PC-3 (cell line): Measurements from ENCODE around the gene MASP1. TPM values are rescaled to one million over a fixed set of nuclear protein-coding genes. Genes with fewer than 3 reads are reported as not detected.

Experiments
- ATAC-seq: fragments of 200-7000 bp; cut with Tn5 transposase; 2 replicates; pipeline ENCODE4 v1.9.1; 2020; ENCODE audit warnings: mild to moderate bottlenecking, moderate library complexity
- BruUV-seq: library from RNA; stranded (reverse); fragments of 400-500 nt; replicated peaks from 2 replicates; lab custom pipeline; 2021; lab: Mats Ljungman, UMichigan
- CTCF ChIA-PET: fragments of 300-600 bp; sonication (Branson Sonifier 250); formaldehyde crosslinking; loops from one replicate; lab custom pipeline; 2022; ENCODE audit warnings: antibody characterized with exemption; lab: Charles Lee
- POLR2A ChIA-PET: fragments of 300-600 bp; sonication (Branson Sonifier 250); formaldehyde crosslinking; loops from one replicate; lab custom pipeline; 2022; ENCODE audit warnings: antibody characterized with exemption; ENCODE audit not compliant: unreplicated experiment; lab: Charles Lee
- DNase-seq: peaks from one replicate; pipeline ENCODE4 v3.0.0-alpha.2; 2015
- H2AFZ ChIP-seq: fragments of 300-600 bp; sonication (generic); 2 replicates; pipeline ENCODE4 v1.6.0; 2016; ENCODE audit warnings: antibody characterized with exemption, low read length
- H3F3A ChIP-seq: fragments of 300-600 bp; sonication (generic); one replicate; pipeline ENCODE4 v1.6.0; 2017; ENCODE audit warnings: antibody characterized with exemption, low read length, control low read depth, mild to moderate bottlenecking; ENCODE audit not compliant: unreplicated experiment
- H3K27ac ChIP-seq: fragments of 300-600 bp; sonication (generic); 2 replicates; pipeline ENCODE4 v1.5.1; 2016; ENCODE audit warnings: mild to moderate bottlenecking, low read length
- H3K27me3 ChIP-seq: fragments of 300-600 bp; sonication (generic); 2 replicates; pipeline ENCODE4 v1.6.1; 2016; ENCODE audit warnings: low read length, mixed read lengths
- H3K36me3 ChIP-seq: fragments of 300-600 bp; sonication (generic); 2 replicates; pipeline ENCODE4 v1.6.1; 2016; ENCODE audit warnings: low read depth, mixed run types, low read length, mixed read lengths
- H3K4me1 ChIP-seq: fragments of 300-600 bp; sonication (generic); 2 replicates; pipeline ENCODE4 v1.5.1; 2016; ENCODE audit warnings: low read length; ENCODE audit not compliant: insufficient read depth
- H3K4me2 ChIP-seq: fragments of 300-600 bp; sonication (generic); 2 replicates; pipeline ENCODE4 v1.6.0; 2016; ENCODE audit warnings: low read length
- H3K4me3 ChIP-seq: fragments of 300-600 bp; sonication (generic); 2 replicates; pipeline ENCODE4 v1.5.1; 2016; ENCODE audit warnings: mild to moderate bottlenecking, low read length, mixed read lengths
- H3K79me2 ChIP-seq: fragments of 300-600 bp; sonication (generic); 2 replicates; pipeline ENCODE4 v1.6.1; 2017; ENCODE audit warnings: low read length, mixed read lengths
- H3K9ac ChIP-seq: fragments of 300-600 bp; sonication (generic); 2 replicates; pipeline ENCODE4 v1.6.0; 2016; ENCODE audit warnings: mild to moderate bottlenecking, low read length
- H3K9me2 ChIP-seq: fragments of 300-600 bp; sonication (generic); replicated peaks from 2 replicates; pipeline ENCODE4 v1.6.1; 2016; ENCODE audit warnings: mixed run types, low read length, mixed read lengths
- H3K9me3 ChIP-seq: fragments of 300-600 bp; sonication (generic); 2 replicates; pipeline ENCODE4 v1.6.1; 2016; ENCODE audit warnings: low read length, mixed read lengths
- H4K20me1 ChIP-seq: fragments of 300-600 bp; sonication (generic); 2 replicates; pipeline ENCODE4 v1.6.1; 2016; ENCODE audit warnings: low read length, mixed read lengths
- CTCF ChIP-seq: fragments of 300-600 bp; sonication (generic); conservative IDR thresholded peaks from 2 replicates; pipeline ENCODE4 v1.5.1; 2017; ENCODE audit warnings: antibody characterized with exemption, low read depth, mild to moderate bottlenecking, low read length
- EZH2 ChIP-seq: fragments of 300-600 bp; sonication (generic); IDR thresholded peaks from one replicate; pipeline ENCODE4 v1.6.1; 2017; ENCODE audit warnings: antibody characterized with exemption, mild to moderate bottlenecking, low read length; ENCODE audit not compliant: unreplicated experiment
- EZH2phosphoT487 ChIP-seq: fragments of 300-600 bp; sonication (generic); IDR thresholded peaks from 2 replicates; pipeline ENCODE4 v1.6.1; 2018; ENCODE audit warnings: mild to moderate bottlenecking, antibody characterized with exemption, low read length, borderline replicate concordance
- intact Hi-C: fragments of 100-400 bp; cut with micrococcal nuclease; formaldehyde crosslinking; loops from 2 replicates; pipeline ENCODE4 v1.9.0; 2023
- total RNA-seq: library from RNA; depleted of rRNA; stranded (reverse); fragments of >200 nt; gene quantifications from 2 replicates; pipeline ENCODE4 v1.2.3, GENCODE V29; 2014

Gene MASP1
- total RNA-seq, 1 experiment from 2014 or later, result 0.07 TPM

GRCh38 chr3:187264021-187264420 is 27.5 kb downstream of the MASP1 start:
- intact Hi-C loops, result no loop called here
- peak overlapping the region; percentile 9; the same call in 1 of the 2 replicates for H3K4me3 ChIP-seq
- CTCF ChIA-PET, result no interaction called here

GRCh38 chr3:187263270-187263669 is 28.3 kb downstream of the MASP1 start:
- DNase-seq, result no peak
- no peaks in the 10 kb centered on the region for H3K27me3 ChIP-seq
- H3K9me2 ChIP-seq, result no peaks in the 10 kb centered on the region
- H3K4me2 ChIP-seq, result no peak overlapping the region
- H3K4me3 ChIP-seq, result no peak overlapping the region
- H3K27ac ChIP-seq, result no peak overlapping the region
- no peaks in the 10 kb centered on the region for H3K79me2 ChIP-seq
- ChIA-PET POLR2A (interaction anchor here (0.6 kb wide), 1 partner anchor 966 kb away, joined by 4 read pairs; no protein-coding TSS in a partner anchor), CTCF (no interaction called here)
- H3K4me1 ChIP-seq, result peaks cover 18% of the 10 kb centered on the region
- intact Hi-C loops, result no loop called here
- H3K9me3 ChIP-seq, result no peaks in the 10 kb centered on the region
- H3K9ac ChIP-seq, result no peak overlapping the region
- no peaks in the 10 kb centered on the region for H3F3A ChIP-seq
- BruUV-seq, result no TSS peak
- TF ChIP-seq CTCF (no peak), EZH2phosphoT487 (no peak), EZH2 (no peak)
- ATAC-seq, result no peak
- no peaks in the 10 kb centered on the region for H3K36me3 ChIP-seq
- H4K20me1 ChIP-seq, result no peaks in the 10 kb centered on the region
- H2AFZ ChIP-seq, result no peak overlapping the region

More at GRCh38 chr3:187264021-187264420, 27.5 kb downstream of the MASP1 start:
- no peaks in the 10 kb centered on the region; the same call in 1 of the 2 replicates for H3K9me3 ChIP-seq
- H3K27me3 ChIP-seq, result no peaks in the 10 kb centered on the region
- H3K9ac ChIP-seq, result no peak overlapping the region
- no peak overlapping the region for H3K27ac ChIP-seq
- peak overlapping the region; percentile 38 for H3K4me2 ChIP-seq
- no TSS peak for BruUV-seq
- ATAC-seq (peak; percentile 73), DNase-seq (peak; percentile 80)
- POLR2A ChIA-PET, result interaction anchor here (0.6 kb wide), 1 partner anchor 965 kb away, joined by 4 read pairs; no protein-coding TSS in a partner anchor
- TF ChIP-seq EZH2, result no peak
- TF ChIP-seq EZH2phosphoT487, result no peak
- TF ChIP-seq CTCF, result no peak
- no peaks in the 10 kb centered on the region for H3K79me2 ChIP-seq
- H4K20me1 ChIP-seq, result no peaks in the 10 kb centered on the region
- no peak overlapping the region for H2AFZ ChIP-seq
- no peaks in the 10 kb centered on the region for H3K36me3 ChIP-seq
- peaks cover 18% of the 10 kb centered on the region for H3K4me1 ChIP-seq
- no peaks in the 10 kb centered on the region for H3F3A ChIP-seq
- H3K9me2 ChIP-seq, result no peaks in the 10 kb centered on the region

GRCh38 chr3:187262360-187262759 is 29.2 kb downstream of the MASP1 start:
- H3K4me3 ChIP-seq, result no peak overlapping the region
- DNase-seq, result no peak
- no peaks in the 10 kb centered on the region for H3K27me3 ChIP-seq
- no peaks in the 10 kb centered on the region for H4K20me1 ChIP-seq
- no TSS peak for BruUV-seq
- no peaks in the 10 kb centered on the region for H3F3A ChIP-seq
- H3K9me3 ChIP-seq, result no peaks in the 10 kb centered on the region
- H3K4me1 ChIP-seq, result peaks cover 18% of the 10 kb centered on the region
- TF ChIP-seq CTCF, result no peak
- TF ChIP-seq EZH2phosphoT487, result no peak
- no peak for TF ChIP-seq EZH2
- H3K9me2 ChIP-seq, result no peaks in the 10 kb centered on the region
- no peak overlapping the region for H3K9ac ChIP-seq
- H3K36me3 ChIP-seq, result no peaks in the 10 kb centered on the region
- H3K27ac ChIP-seq, result no peak overlapping the region
- no peaks in the 10 kb centered on the region for H3K79me2 ChIP-seq
- H2AFZ ChIP-seq, result no peak overlapping the region
- POLR2A ChIA-PET, result no interaction called here
- no peak for ATAC-seq
- CTCF ChIA-PET, result no interaction called here
- intact Hi-C loops, result no loop called here
- no peak overlapping the region for H3K4me2 ChIP-seq
